CD1c-positive myeloid dendritic cell (primary cell): ENCODE results near the gene NKX1-2.

Experiments
- DNase-seq: peaks from one replicate; pipeline ENCODE4 v3.0.0-alpha.2; 2016; ENCODE audit errors: extremely low spot score

Gene NKX1-2

DNA sequence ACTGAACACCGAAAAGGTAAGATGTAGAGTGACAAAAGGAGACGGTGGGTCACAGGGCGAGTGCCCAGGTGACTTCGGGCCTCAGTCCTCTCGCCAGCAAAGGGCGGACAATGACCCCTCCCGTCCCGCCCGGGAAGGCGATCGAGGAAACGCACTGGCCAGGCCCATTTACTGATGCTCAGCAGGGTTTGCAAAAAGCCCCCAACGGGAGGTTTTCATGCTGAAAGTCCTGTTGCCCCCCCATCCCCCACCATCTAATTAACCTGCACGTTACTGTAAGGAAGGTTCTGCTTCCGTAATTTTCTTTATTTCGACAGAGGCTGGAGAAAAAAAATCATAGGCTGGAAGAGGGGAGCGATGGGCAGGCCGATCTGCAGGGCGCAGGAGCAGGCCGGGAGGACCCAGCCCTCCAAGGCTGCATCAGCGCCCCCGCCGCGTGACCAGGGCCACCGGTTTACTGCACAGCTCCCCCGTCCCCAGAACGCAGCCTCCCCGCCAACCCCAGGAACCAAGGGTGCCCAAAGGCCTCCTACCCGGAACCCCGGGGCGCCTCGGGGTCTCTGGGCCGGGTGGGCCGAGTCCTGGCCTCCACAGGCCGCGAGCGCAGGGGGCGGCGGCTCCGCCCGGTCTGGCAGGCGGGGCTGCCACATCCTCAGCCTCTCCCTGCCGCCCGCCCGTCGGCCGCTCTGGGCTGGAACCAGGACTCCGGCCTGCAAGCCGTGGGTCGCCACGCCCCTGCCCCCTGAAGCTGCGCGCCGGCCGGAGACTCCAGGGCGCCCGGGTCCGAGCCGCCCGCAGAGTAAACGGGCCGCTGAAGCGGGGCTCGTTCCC lies 31.7 kb downstream of the NKX1-2 start:
- DNase-seq, result peak; percentile 54

DNA sequence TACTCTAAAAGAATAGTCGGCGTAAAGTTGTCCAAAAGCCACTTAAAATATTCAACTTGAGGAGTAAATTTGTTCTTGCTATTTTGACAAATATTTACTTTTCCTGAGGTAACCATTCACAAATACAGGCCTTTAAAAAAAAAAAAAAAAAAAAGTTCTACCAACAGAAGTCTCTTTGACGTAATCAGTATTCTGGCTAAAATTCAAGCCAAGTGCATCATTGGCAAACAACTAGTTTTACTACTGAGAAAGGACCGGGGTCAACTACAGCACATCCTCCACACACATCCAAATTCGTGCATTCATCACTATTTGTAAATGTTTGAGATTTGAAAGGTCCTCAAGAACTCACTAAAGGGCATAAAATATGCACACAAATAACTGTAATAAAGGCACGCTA lies 33.1 kb downstream of the NKX1-2 start:
- no peak for DNase-seq

DNA sequence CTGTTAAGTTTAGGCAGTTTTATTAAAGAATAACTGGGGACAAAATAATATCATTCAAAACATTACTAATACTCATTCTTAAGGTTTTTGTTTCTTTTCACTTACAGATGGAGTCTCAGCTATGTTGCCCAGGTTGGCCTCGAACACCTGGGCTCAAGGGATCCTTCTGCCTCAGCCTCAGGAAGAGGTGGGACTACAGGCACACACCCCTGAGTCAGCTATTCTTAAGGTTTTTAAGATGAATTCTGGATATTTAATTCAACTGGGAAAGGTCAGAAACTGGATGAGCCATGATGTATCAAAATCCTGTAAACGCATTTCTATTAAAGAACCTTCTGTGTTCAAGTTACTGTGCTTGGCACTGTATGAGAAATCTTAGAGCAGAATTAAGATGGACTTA lies 34.6 kb downstream of the NKX1-2 start:
- DNase-seq, result no peak

DNA sequence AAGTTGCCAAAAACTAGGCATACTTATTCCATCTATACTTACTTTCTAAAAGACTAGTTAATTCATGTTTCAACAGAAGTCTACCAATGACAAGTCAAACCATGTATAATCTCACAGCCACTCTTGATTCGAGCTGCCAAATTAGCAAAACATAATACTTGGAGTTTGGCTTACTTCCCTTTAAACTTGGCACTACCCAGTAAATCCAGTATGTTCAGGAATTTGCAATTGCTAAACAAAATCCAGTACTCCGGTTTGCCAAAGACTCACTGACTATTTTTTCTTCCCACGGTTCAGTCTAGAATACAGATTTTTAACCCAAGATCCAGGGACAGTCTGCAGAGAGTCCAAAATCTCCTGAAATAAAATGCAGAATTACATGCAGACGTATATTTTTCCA lies 35.8 kb downstream of the NKX1-2 start:
- no peak for DNase-seq

DNA sequence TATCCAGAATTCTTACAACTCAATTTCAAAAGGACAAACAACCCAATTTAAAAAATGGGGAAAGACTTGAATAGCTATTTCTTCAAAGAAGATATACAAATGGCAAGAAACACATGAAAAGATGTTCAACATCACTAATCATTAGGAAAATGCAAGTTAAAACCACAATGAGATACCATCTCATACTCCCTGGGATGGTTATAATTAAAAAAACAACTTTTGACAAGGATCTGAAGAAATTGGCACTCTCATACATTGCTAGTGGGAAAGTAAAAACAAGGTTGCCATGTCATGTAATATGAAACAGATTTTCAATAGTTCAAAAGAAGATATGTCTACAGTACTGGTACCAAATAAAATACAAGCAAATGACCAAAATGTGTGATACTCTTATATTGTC lies 40.1 kb downstream of the NKX1-2 start:
- no peak for DNase-seq

DNA sequence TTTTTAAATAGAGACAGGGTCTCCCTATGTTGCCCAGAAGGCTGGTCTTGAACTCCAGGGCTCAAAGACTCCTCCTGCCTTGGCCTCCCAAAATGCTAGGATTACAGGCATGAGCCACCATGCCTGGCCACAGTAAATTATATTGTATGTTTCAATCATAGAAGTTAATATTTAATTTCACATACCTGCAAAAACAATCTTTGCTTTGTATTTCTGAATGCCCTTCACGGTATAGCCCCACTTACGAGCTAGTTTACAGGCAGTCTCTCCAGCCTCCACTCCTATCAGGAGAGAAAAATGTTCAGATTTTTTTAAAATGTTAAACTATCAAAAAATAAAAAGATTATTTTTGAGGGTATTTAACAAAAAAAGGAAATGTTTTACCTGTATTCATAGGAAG lies 41.5 kb downstream of the NKX1-2 start:
- DNase-seq, result no peak

DNA sequence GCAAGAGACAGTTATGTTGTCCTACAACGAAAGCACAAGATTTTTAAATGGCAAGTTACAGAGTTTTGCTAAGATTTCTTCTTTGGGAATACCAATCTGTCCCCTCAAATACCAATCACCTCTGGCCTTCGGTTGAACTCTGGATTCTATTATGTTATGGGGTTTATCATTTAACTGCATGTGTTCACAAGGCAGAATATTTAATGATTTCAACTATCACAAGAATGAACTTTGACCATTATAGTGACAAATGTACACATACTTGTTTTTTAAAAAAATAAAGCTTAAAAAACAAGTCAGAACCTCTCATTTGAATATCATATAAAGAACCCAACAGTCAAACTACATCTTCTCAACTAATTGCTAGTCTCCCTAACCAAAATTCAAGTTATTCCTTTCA lies 42.4 kb downstream of the NKX1-2 start:
- no peak for DNase-seq

DNA sequence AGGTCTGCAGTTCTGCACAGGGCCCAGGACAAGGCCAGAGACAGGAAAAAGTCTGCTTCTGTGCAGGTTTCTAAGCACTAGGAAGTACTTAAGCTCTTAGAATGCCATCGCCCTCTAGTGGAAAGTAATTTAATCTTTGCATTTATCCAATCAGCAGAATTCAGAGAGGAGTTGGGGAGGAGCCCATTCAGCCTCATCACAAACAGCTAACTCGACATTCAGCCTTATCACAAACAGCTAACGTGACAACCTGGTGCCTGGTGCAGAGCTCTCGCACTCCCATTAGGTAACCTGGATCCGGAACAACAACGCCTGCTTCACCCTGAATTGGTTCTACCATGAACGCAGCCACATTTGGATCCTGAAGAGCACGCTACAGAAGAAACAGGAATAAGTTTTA lies 46.3 kb downstream of the NKX1-2 start:
- DNase-seq, result peak; percentile 88

DNA sequence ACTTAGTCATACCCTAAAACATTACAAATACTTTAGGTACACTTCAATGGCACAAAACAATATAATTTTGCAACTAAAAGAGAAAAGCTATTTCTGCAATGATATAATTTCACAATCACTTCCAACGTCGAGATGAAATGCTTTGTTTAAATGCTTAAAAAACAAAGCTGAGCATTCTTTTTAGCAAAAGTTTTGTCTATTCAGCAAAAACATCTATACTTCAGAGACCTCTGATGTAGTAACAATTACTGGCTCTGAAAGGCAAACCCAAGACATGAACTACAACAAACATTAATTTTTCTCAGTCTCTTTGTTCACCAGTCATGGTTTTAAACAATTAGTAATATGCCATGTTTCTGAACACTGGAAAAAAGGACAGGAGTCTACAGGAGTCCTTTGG lies 47.6 kb downstream of the NKX1-2 start:
- no peak for DNase-seq

DNA sequence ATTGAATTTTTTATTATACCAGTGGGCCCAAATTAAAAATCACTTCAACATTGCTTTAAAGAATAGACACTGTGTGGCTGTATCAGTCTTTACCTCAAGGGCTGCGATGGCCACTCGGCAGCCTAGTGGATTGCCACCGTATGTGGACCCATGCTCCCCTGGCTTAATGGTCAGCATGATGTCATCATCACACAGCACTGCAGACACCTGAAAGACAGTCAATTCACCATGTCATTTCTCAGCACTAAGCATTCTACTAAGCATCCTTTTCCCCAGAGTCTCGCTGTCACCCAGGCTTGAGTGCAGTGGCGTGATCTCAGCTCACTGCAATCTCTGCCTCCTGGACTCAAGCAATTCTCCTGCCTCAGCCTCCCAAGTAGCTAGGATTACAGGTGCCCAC lies 48.2 kb downstream of the NKX1-2 start:
- DNase-seq, result no peak
